AG04450 (cell line): ENCODE data around the gene TRPV2. TPM values are rescaled to one million over a fixed set of nuclear protein-coding genes. Genes with fewer than 3 reads are reported as not detected.

Experiments
- CTCF ChIA-PET: fragments of 300-600, 350-600 bp; formaldehyde crosslinking; extraction: SDS; loops from one replicate; lab custom pipeline; 2022; ENCODE audit warnings: antibody characterized with exemption, inconsistent platforms; lab: Charles Lee
- POLR2A ChIA-PET: fragments of 350-600 bp; formaldehyde crosslinking; extraction: SDS; loops from one replicate; lab custom pipeline; 2021; ENCODE audit warnings: antibody characterized with exemption, inconsistent platforms; lab: Yijun Ruan, JAX
- DNase-seq: peaks from one replicate; pipeline ENCODE4 v3.0.0-alpha.2; 2011; ENCODE audit warnings: low read depth, low spot score
- H3K27ac ChIP-seq: one replicate; pipeline ENCODE4 v1.5.1; 2012; ENCODE audit warnings: low read depth, low read length, control low read depth
- H3K27me3 ChIP-seq: one replicate; pipeline ENCODE4 v1.6.0; 2012; ENCODE audit warnings: low read length; ENCODE audit not compliant: control insufficient read depth, insufficient read depth
- H3K4me3 ChIP-seq: 2 replicates; pipeline ENCODE4 v1.5.1; 2011; ENCODE audit warnings: mild to moderate bottlenecking, low read depth, low read length, control low read depth
- H3K9me3 ChIP-seq: 2 replicates; pipeline ENCODE4 v1.5.1; 2012; ENCODE audit warnings: low read length; ENCODE audit not compliant: control insufficient read depth, insufficient read depth
- polyA plus RNA-seq: library from polyadenylated mRNA; depleted of rRNA; stranded (reverse); fragments of >200 nt; gene quantifications from 2 replicates; pipeline ENCODE4 v1.2.3, GENCODE V29; 2011
- TF ChIP-seq, protein P1 (sequence below): IDR thresholded peaks from 2 replicates; pipeline ENCODE4 v1.5.1; 2011; ENCODE audit warnings: low read depth, low read length, control low read depth, inconsistent platforms

Gene TRPV2
- polyA plus RNA-seq, 1 experiment = 30.8 TPM

DNA sequence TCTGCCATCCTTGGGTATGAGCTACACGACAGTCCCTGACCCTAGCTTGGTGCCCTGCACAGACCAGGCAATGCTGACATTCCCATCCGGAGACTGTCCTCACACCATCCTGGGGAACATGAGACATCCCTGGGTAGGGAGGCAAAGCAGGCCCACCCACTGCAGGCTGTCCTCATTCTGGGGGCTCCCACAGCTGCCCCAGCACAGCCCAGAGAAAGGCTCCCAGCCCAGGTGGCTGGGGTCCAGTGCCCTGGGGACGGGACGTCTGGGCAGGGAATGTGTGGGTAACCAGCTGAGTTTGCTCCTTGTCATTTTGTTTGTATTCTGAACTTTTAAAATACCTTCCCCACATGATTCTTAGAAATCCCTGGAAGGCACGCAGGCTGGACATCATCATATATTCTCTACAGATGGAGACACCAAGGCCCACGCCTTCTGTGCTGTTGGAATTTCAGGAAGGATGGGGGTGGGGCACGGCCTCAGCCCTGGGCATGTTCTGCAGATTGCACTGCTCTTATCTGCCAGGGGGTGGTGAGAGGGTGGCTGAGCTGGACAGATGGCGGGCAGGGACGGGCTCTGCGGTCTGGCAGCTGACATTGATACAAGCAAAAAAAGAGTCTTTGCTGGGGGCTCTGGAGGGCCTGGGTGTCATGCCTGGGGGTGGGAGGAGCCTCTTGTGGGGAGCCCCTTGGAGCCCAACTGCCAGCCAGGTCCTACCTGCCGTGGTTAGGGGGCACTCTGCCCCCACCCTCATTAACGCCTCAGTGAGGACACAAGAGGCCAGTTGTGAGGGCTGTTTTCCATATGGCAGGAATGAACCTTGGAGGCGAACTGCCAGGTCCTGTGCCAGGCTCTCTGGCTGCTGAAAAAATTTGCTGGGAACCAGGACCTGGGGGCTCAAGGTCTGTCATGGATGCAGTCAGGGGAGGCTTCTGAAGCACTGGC is 48.3 kb downstream of the TRPV2 start:
- TF ChIP-seq, protein P1, sequence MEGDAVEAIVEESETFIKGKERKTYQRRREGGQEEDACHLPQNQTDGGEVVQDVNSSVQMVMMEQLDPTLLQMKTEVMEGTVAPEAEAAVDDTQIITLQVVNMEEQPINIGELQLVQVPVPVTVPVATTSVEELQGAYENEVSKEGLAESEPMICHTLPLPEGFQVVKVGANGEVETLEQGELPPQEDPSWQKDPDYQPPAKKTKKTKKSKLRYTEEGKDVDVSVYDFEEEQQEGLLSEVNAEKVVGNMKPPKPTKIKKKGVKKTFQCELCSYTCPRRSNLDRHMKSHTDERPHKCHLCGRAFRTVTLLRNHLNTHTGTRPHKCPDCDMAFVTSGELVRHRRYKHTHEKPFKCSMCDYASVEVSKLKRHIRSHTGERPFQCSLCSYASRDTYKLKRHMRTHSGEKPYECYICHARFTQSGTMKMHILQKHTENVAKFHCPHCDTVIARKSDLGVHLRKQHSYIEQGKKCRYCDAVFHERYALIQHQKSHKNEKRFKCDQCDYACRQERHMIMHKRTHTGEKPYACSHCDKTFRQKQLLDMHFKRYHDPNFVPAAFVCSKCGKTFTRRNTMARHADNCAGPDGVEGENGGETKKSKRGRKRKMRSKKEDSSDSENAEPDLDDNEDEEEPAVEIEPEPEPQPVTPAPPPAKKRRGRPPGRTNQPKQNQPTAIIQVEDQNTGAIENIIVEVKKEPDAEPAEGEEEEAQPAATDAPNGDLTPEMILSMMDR = peak; percentile 47
- POLR2A ChIA-PET = interaction anchor here (0.6 to 1.3 kb wide), 4 partner anchors 14 to 72 kb away, joined by 3 to 4 read pairs (median 4); no protein-coding TSS in a partner anchor
- peak overlapping the region; percentile 75 for H3K27ac ChIP-seq

DNA sequence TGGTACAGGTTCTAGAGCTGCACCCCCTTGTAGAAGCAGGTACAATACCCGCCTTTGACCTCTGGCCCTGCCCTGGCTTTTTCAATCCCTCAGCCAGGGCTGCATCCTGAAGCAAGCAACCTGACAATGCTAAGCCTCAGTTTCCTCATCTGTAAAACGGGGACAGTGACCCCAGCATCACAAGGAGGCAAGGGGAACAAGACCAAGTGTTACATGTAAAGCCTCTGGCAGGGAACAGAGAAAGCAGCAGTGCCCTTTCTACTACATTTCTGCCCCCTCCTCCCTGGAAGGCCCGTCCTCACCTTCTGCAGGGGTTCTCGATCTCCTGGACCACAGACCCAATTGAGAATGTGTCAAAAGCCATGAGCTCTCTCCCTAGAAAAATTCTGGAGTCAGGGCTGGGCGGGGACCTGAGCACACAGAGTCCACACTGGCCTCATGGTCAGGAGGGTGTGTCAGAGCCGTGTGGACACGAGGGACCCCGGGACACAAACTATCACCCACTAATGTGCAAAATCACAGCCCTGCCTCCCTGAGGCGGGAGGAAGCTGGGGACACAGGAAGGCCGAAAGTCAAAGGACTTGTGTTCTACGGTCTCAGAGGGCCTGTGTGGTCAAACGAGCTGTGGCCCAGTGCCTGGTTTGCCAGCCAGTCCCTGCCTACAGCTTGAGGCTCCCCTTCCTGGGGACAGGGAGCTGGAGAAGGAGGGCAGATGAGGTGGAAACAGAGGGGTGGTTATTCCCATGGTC is 49.1 kb downstream of the TRPV2 start:
- DNase-seq = no peak
- H3K9me3 ChIP-seq = no peaks in the 10 kb centered on the region
- TF ChIP-seq, protein P1 = no peak
- ChIA-PET CTCF (interaction anchor here (2.6 to 6.2 kb wide), 2 partner anchors 12 to 57 kb away, joined by 22 to 52 read pairs; no protein-coding TSS in a partner anchor), POLR2A (interaction anchor here (0.6 to 1.3 kb wide), 4 partner anchors 13 to 84 kb away, joined by 3 to 5 read pairs (median 4); partner anchors contain the start of gene UBB)
- no peaks in the 10 kb centered on the region for H3K27me3 ChIP-seq
- no peak overlapping the region for H3K27ac ChIP-seq
- H3K4me3 ChIP-seq = no peak overlapping the region

More for the DNA sequence above, 48.3 kb downstream of the TRPV2 start:
- Histone ChIP-seq H3K9me3 (no peaks in the 10 kb centered on the region), H3K27me3 (no peaks in the 10 kb centered on the region), H3K4me3 (no peak overlapping the region)
- CTCF ChIA-PET = interaction anchor here (1.0 to 6.2 kb wide), 4 partner anchors 11 to 125 kb away, joined by 4 to 52 read pairs (median 17); no protein-coding TSS in a partner anchor
- peak; percentile 50 for DNase-seq

DNA sequence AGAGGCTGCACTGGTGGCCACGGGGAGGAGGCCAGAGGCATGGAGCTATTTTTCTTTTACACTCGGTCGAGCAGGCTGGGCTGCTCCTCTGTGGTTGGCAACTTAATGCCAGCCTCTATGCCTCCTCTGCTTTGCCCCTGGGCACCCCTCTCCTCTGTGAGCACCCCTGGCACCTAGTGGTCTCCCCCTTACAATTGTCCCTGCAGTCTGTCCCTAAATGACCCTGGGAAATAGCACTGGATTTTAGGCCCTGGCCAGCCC is 49.6 kb downstream of the TRPV2 start:
- DNase-seq = no peak
- Histone ChIP-seq H3K27me3 (no peaks in the 10 kb centered on the region), H3K9me3 (no peaks in the 10 kb centered on the region), H3K27ac (no peak overlapping the region), H3K4me3 (no peak overlapping the region)
- CTCF ChIA-PET = interaction anchor here (2.6 to 6.2 kb wide), 2 partner anchors 13 to 57 kb away, joined by 22 to 52 read pairs; no protein-coding TSS in a partner anchor
- TF ChIP-seq, protein P1 = no peak
- POLR2A ChIA-PET = interaction anchor here (1.0 kb wide), 1 partner anchor 84 kb away, joined by 5 read pairs; the partner anchor contains the start of gene UBB

DNA sequence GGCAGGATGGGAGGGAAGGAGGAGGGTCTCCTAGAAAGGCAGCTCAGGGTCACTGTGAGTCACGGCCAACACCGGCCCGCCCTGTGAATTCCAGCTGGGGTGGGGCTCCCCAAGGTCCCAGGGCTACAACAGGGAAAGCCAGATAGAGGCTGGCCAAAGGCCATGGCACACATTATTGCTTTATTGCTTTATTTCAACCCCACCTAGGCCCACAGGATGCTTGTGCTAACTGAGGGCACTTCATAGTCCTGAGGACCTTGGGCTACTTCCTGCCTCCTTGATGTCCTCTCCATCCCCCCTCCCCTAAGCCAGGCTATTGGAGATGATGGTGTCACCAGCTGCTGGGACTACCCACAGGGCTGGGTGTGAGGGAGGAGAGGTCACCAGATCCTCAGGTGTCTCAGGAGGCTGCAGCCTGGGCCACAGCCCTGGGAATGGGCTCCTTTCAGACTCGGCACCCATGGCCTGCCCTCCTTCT is 50.5 kb downstream of the TRPV2 start:
- Histone ChIP-seq H3K27ac (no peak overlapping the region), H3K9me3 (no peaks in the 10 kb centered on the region), H3K4me3 (no peak overlapping the region), H3K27me3 (no peaks in the 10 kb centered on the region)
- POLR2A ChIA-PET = interaction anchor here (0.7 to 1.0 kb wide), 2 partner anchors 85 to 146 kb away, joined by 3 to 5 read pairs; partner anchors contain the start of gene UBB
- DNase-seq = no peak
- CTCF ChIA-PET = interaction anchor here (6.2 kb wide), 1 partner anchor 14 kb away, joined by 52 read pairs; no protein-coding TSS in a partner anchor
- TF ChIP-seq, protein P1 = no peak
